HG02870 (cell line): ENCODE measurements around the gene OR56A4.
A peak's percentile ranks its signal among the peaks of the same experiment; 100 is the strongest.

Source experiments
- ATAC-seq: cut with Tn5 transposase; IDR thresholded peaks from one replicate; pipeline ENCODE4 v1.9.1; 2021; ENCODE audit warnings: mild to moderate bottlenecking, moderate library complexity; ENCODE audit not compliant: unreplicated experiment

Gene OR56A4

GRCh38 chr11:6006846-6007245 is at the start of gene OR56A4:
Gene OR56A4 (minus strand): TSS chr11:6006946. CDS start chr11:6002992, 3,954 bp downstream.
- ATAC-seq: no peak

- no peak for ATAC-seq
Observed at GRCh38 chr11:6055569-6055968, 48.8 kb upstream of the OR56A4 start.

- ATAC-seq: no peak
Observed at GRCh38 chr11:6052374-6052773, 45.6 kb upstream of the OR56A4 start.

- ATAC-seq: no peak
Observed at GRCh38 chr11:6040874-6041273, 34.1 kb upstream of the OR56A4 start.

GRCh38 chr11:6030708-6031405 is 24.1 kb upstream of the OR56A4 start, which contains the start of gene OR56A1:
Gene OR56A1 (minus strand): TSS chr11:6030758. CDS start chr11:6027692, 3,066 bp downstream.
- ATAC-seq: no peak

- ATAC-seq: no peak
Observed at GRCh38 chr11:6027501-6027900, 20.8 kb upstream of the OR56A4 start.

- ATAC-seq: no peak
Observed at GRCh38 chr11:6025056-6025455, 18.3 kb upstream of the OR56A4 start.

- no peak for ATAC-seq
Observed at GRCh38 chr11:6022956-6023355, 16.2 kb upstream of the OR56A4 start.

GRCh38 chr11:6013042-6013441 is 6.3 kb upstream of the OR56A4 start:
- ATAC-seq: no peak

- no peak for ATAC-seq
Observed at GRCh38 chr11:6012035-6012668, 5.4 kb upstream of the OR56A4 start.

GRCh38 chr11:6006395-6006794 is 351 bp downstream of the OR56A4 start:
- ATAC-seq: no peak

- ATAC-seq: no peak
Observed at GRCh38 chr11:6002202-6002699, 4.5 kb downstream of the OR56A4 start.

GRCh38 chr11:5994791-5995190 is 12.0 kb downstream of the OR56A4 start:
- ATAC-seq: no peak

- ATAC-seq: peak; percentile 50
Observed at GRCh38 chr11:5992604-5993251, 14.0 kb downstream of the OR56A4 start.

- no peak for ATAC-seq
Observed at GRCh38 chr11:5992150-5992549, 14.6 kb downstream of the OR56A4 start.

- ATAC-seq: no peak
Observed at GRCh38 chr11:5989203-5989602, 17.5 kb downstream of the OR56A4 start.

GRCh38 chr11:5986885-5987284 is 19.9 kb downstream of the OR56A4 start, which contains the start of gene OR52L1:
Gene OR52L1 (minus strand): TSS chr11:5986985. CDS start chr11:5986930, 55 bp downstream.
- no peak for ATAC-seq

- no peak for ATAC-seq
Observed at GRCh38 chr11:5983443-5983842, 23.3 kb downstream of the OR56A4 start.

- no peak for ATAC-seq
Observed at GRCh38 chr11:5973530-5973929, 33.2 kb downstream of the OR56A4 start.

GRCh38 chr11:5968394-5968793 is 38.4 kb downstream of the OR56A4 start, which contains the start of gene OR56A5:
Gene OR56A5 (minus strand): TSS chr11:5968494. CDS start chr11:5968494, 0 bp downstream.
- ATAC-seq: no peak

- no peak for ATAC-seq
Observed at GRCh38 chr11:5967708-5968107, 39.0 kb downstream of the OR56A4 start.

- no peak for ATAC-seq
Observed at GRCh38 chr11:5966958-5967357, 39.8 kb downstream of the OR56A4 start.
